ENCODE results near the gene KLHL29. TPM values are rescaled to one million over a fixed set of nuclear protein-coding genes. Genes with fewer than 3 reads are reported as not detected.

The KLHL29 gene
- total and polyA plus RNA-seq, 10 of the 15 experiments (the other 5 are each of a cell fraction or from before 2014, with no cell fraction given) = 1.4 to 19.5 (median 6.1) TPM

DNA sequence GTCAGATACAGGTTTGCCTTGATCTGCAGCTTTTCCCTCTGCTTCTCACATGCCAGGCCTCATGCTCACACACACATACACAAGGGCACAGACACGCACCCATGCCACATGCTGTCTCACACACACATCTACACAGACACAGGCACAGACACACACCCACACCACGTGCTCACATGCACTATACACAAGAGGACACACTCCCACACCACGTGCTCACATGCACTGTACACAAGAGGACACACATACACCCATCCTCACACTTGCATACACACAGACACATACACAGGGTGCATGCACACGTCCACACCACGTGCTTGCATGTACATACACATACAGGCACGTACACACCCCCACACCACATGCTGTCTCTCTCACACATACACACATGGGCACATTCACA, 288.1 kb downstream of the KLHL29 start:
- Histone ChIP-seq H3K9ac (ENCODE audit: control insufficient read depth, insufficient read depth, low read length) (no peak overlapping the region), H3K4me3 (no peak overlapping the region), H3K4me2 (ENCODE audit: control insufficient read depth, insufficient read depth) (no peak overlapping the region), H3K27me3 (replicated peaks in 1 of 2; ENCODE audit: control insufficient read depth in 2 of 2, insufficient read depth in 2 of 2, low read length in 1 of 2) (no peaks in the 10 kb centered on the region), H3K9me3 (replicated peaks; ENCODE audit: control insufficient read depth, insufficient read depth, low read length) (no peaks in the 10 kb centered on the region), H2AFZ (ENCODE audit: control insufficient read depth, low read depth, low read length) (no peak overlapping the region), H3K79me2 (ENCODE audit: control insufficient read depth, insufficient read depth, low read length) (no peaks in the 10 kb centered on the region), H3K4me1 (ENCODE audit: control insufficient read depth, insufficient read depth, low read length) (no peaks in the 10 kb centered on the region), H3K27ac (ENCODE audit: control insufficient read depth, insufficient read depth) (no peak overlapping the region), H4K20me1 (ENCODE audit: control insufficient read depth, insufficient read depth) (no peaks in the 10 kb centered on the region; the same call in 1 of the 2 replicates), H3K36me3 (ENCODE audit: control insufficient read depth in 2 of 2, insufficient read depth in 2 of 2, low read length in 1 of 2) (no peaks in the 10 kb centered on the region; a peak in 1 of 4 replicates)
- no peak for ATAC-seq
- ChIA-PET CTCF (no interaction called here), POLR2A (no interaction called here), SMC1A (ENCODE audit: uncharacterized antibody, unreplicated experiment) (no interaction called here), RAD21 (ENCODE audit: unreplicated experiment) (no interaction called here)
- FAIRE-seq = no peak
- DNase-seq (ENCODE audit: low read depth, low spot score) = no peak
- 80% methylated on average over 5 of the region's 6 CpGs for WGBS (ENCODE audit: insufficient coverage, insufficient replicate concordance, low lambda C conversion rate, missing lambda C conversion rate)
- in situ Hi-C loops (cut with MboI) (no loop called here), intact Hi-C loops (cut with micrococcal nuclease; ENCODE audit: unreplicated experiment) (no loop called here)
- no TSS peak for BruUV-seq (replicated peaks)
- TF ChIP-seq POLR2AphosphoS2 (IDR thresholded peaks at IDR 0.05; ENCODE audit: low read depth, low read length) = no peak
- TF ChIP-seq RELA (IDR thresholded peaks at IDR 0.05; ENCODE audit: borderline replicate concordance, partially characterized antibody) = no peak
- no peak for TF ChIP-seq NRF1 (conservative IDR thresholded peaks at IDR 0.05; ENCODE audit: low read depth, low read length)
- TF ChIP-seq, protein P1, sequence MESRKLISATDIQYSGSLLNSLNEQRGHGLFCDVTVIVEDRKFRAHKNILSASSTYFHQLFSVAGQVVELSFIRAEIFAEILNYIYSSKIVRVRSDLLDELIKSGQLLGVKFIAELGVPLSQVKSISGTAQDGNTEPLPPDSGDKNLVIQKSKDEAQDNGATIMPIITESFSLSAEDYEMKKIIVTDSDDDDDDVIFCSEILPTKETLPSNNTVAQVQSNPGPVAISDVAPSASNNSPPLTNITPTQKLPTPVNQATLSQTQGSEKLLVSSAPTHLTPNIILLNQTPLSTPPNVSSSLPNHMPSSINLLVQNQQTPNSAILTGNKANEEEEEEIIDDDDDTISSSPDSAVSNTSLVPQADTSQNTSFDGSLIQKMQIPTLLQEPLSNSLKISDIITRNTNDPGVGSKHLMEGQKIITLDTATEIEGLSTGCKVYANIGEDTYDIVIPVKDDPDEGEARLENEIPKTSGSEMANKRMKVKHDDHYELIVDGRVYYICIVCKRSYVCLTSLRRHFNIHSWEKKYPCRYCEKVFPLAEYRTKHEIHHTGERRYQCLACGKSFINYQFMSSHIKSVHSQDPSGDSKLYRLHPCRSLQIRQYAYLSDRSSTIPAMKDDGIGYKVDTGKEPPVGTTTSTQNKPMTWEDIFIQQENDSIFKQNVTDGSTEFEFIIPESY (IDR thresholded peaks at IDR 0.05) = no peak
- TF ChIP-seq, protein P2, sequence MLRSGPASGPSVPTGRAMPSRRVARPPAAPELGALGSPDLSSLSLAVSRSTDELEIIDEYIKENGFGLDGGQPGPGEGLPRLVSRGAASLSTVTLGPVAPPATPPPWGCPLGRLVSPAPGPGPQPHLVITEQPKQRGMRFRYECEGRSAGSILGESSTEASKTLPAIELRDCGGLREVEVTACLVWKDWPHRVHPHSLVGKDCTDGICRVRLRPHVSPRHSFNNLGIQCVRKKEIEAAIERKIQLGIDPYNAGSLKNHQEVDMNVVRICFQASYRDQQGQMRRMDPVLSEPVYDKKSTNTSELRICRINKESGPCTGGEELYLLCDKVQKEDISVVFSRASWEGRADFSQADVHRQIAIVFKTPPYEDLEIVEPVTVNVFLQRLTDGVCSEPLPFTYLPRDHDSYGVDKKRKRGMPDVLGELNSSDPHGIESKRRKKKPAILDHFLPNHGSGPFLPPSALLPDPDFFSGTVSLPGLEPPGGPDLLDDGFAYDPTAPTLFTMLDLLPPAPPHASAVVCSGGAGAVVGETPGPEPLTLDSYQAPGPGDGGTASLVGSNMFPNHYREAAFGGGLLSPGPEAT (IDR thresholded peaks at IDR 0.05; ENCODE audit: low read depth) = no peak
- TF ChIP-seq, protein P3, sequence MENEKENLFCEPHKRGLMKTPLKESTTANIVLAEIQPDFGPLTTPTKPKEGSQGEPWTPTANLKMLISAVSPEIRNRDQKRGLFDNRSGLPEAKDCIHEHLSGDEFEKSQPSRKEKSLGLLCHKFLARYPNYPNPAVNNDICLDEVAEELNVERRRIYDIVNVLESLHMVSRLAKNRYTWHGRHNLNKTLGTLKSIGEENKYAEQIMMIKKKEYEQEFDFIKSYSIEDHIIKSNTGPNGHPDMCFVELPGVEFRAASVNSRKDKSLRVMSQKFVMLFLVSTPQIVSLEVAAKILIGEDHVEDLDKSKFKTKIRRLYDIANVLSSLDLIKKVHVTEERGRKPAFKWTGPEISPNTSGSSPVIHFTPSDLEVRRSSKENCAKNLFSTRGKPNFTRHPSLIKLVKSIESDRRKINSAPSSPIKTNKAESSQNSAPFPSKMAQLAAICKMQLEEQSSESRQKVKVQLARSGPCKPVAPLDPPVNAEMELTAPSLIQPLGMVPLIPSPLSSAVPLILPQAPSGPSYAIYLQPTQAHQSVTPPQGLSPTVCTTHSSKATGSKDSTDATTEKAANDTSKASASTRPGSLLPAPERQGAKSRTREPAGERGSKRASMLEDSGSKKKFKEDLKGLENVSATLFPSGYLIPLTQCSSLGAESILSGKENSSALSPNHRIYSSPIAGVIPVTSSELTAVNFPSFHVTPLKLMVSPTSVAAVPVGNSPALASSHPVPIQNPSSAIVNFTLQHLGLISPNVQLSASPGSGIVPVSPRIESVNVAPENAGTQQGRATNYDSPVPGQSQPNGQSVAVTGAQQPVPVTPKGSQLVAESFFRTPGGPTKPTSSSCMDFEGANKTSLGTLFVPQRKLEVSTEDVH (IDR thresholded peaks at IDR 0.05; ENCODE audit: low read depth, partially characterized antibody) = no peak
- TF ChIP-seq HDAC2 (IDR thresholded peaks at IDR 0.05) = no peak
- TF ChIP-seq, protein P4, sequence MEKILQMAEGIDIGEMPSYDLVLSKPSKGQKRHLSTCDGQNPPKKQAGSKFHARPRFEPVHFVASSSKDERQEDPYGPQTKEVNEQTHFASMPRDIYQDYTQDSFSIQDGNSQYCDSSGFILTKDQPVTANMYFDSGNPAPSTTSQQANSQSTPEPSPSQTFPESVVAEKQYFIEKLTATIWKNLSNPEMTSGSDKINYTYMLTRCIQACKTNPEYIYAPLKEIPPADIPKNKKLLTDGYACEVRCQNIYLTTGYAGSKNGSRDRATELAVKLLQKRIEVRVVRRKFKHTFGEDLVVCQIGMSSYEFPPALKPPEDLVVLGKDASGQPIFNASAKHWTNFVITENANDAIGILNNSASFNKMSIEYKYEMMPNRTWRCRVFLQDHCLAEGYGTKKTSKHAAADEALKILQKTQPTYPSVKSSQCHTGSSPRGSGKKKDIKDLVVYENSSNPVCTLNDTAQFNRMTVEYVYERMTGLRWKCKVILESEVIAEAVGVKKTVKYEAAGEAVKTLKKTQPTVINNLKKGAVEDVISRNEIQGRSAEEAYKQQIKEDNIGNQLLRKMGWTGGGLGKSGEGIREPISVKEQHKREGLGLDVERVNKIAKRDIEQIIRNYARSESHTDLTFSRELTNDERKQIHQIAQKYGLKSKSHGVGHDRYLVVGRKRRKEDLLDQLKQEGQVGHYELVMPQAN (conservative IDR thresholded peaks at IDR 0.05) = no peak
